ENCODE measurements around the gene SLC48A1. TPM values are rescaled to one million over a fixed set of nuclear protein-coding genes. Genes with fewer than 3 reads are reported as not detected.

Gene SLC48A1
- total RNA-seq, 1 donor = 25.1 TPM

DNA sequence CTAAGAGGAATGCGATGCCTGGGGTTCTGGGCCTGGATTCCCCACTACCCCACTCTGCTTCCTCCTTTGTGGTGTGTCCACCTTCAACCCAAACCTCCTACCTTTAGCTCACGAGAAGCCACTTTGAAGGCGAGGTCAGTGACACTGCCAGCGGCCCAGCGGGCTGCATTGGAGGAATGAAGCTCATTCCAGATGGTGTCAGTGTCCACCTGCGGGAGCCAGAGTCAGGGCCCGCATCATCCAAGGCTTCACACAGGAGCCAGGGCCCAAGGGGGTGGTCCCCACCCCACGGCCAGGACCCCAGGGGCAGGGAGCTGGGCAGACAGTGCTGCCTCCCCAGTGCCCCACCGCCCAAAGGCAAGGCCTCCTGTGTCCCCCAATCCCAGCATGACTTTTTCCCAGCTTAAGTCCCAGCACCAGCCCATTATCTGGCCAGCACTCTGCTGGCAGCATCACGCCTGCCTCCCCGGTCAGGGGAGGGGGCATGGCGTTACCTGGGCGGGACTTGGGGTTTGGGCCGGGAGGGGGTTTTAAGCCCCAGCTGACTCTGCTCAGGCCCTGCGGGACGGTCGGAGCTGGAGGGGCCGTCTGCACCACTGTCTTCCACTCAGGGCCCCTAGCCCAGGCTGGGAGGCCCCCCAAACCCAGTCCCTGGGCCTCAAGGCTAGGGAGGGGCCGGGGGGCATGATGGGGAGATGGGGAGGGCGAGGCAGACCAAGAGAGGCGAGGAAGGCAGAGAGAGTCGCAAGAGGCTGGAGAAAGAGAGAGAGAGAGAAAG, 16.9 kb downstream of the SLC48A1 start:
- DNase-seq (ENCODE audit: low read depth) = no peak
- no peak overlapping the region for H3K4me3 ChIP-seq (ENCODE audit: low read depth, low read length)
- no peak for TF ChIP-seq CTCF (IDR thresholded peaks at IDR 0.05; ENCODE audit: insufficient read depth, low read length)

DNA sequence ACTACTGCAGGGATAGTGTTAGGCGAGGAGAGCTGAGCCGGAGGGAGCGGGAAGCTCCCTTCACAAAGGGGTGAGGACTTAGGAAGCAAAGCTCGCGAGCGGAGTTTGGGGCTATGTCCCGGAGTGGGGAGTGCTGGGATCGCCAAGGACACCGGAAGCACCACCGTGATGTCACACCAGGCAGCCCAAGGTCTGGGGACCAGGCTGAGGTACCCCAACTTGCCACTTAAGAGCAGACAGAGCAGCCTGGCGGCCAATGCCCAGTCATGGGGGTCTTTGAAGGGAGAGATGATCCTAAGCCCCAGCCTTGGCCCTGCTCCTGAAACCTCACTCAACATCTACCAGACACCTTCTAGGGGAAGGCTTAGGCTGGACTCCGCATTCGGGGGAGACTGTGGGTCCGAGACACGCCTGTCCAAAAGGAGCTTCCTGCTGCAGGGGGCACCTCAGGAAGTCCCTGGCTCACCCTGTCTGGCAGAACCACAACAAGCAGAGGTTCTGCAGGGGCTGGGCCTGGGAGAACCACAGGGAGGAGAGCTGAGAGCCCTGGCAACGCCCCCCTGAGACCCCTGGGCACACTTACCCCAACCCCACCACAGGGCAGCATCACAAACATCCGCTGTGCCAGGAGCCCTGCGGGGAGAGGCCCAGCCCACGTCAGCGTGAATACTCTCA, 17.8 kb downstream of the SLC48A1 start:
- no peak for TF ChIP-seq CTCF (IDR thresholded peaks at IDR 0.05; ENCODE audit: insufficient read depth, low read length)
- H3K4me3 ChIP-seq (ENCODE audit: low read depth, low read length) = no peak overlapping the region
- DNase-seq (ENCODE audit: low read depth) = no peak

GRCh38 chr12:47791351-47791746, 18.3 kb downstream of the SLC48A1 start:
- TF ChIP-seq CTCF (IDR thresholded peaks at IDR 0.05; ENCODE audit: insufficient read depth, low read length) = no peak
- DNase-seq (ENCODE audit: low read depth) = no peak
- H3K4me3 ChIP-seq (ENCODE audit: low read depth, low read length) = no peak overlapping the region

- no peak overlapping the region for H3K4me3 ChIP-seq (ENCODE audit: low read depth, low read length)
- no peak for TF ChIP-seq CTCF (IDR thresholded peaks at IDR 0.05; ENCODE audit: insufficient read depth, low read length)
Observed at GRCh38 chr12:47791874-47792273, 18.8 kb downstream of the SLC48A1 start.

DNA sequence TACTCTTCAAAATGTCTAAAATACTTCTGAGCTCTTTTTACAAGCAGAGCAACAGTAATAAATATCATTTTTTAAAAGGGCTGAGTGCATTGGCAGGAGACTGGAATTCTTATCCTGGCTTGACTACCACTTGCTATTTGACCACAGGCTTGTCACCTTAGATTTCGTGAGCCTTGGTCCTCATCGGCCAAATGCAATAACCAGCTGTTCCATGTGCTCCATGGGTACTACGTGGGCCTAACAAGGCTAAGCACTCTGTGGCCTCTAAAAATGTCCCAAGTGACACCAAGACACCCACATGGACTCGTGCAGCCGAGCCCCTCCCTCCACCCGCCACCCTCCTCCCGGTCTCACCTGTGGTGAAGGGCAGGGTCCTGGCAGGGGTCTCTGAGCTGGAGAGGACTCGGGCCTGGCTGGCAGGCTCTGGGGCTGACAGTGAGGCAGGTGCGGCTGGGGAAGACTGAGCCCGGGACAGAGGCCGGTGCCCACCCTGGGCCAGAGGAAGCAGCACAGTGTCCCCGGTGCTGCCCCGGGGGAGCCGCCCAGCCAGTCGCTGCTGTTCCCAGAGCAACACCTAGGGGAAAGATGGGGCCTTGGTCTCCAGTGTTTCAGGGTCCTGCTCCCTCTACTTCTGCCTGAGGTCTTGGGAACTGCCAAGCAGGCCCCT, 20.1 kb downstream of the SLC48A1 start:
- H3K4me3 ChIP-seq (ENCODE audit: low read depth, low read length) = no peak overlapping the region
- TF ChIP-seq CTCF (IDR thresholded peaks at IDR 0.05; ENCODE audit: insufficient read depth, low read length) = no peak
- no peak for DNase-seq (ENCODE audit: low read depth)

More at GRCh38 chr12:47791874-47792273, 18.8 kb downstream of the SLC48A1 start:
- no peak for DNase-seq (ENCODE audit: low read depth)

DNA sequence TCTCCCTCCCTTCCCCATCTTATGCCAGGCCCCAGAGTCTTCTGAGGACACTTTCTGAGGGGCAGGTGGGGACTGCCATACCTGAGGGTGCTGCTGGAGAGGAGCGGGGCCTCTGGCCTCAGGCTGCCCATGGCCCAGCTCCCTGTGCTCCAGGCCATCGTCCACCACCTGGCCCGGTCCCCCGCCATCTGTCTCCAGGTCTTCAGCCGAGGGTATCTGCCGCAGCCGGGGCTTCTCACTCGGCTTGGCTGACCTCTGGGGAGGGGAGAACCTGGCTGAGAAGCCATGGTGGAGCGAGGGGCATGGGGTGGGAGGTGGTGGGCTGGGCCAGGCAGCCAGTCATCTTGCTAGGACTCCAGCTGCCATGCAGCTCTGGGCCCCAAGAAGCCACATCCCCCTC, 21.6 kb downstream of the SLC48A1 start:
- no peak overlapping the region for H3K4me3 ChIP-seq (ENCODE audit: low read depth, low read length)
- no peak for TF ChIP-seq CTCF (IDR thresholded peaks at IDR 0.05; ENCODE audit: insufficient read depth, low read length)
- no peak for DNase-seq (ENCODE audit: low read depth)
